IMR-90 (cell line): ENCODE measurements around the gene EPB41L4A. TPM values are rescaled to one million over a fixed set of nuclear protein-coding genes. Genes with fewer than 3 reads are reported as not detected.

Source experiments
- ATAC-seq: fragments of 200-7000 bp; cut with Tn5 transposase; 2 replicates; pipeline ENCODE4 v1.9.1; 2020; ENCODE audit warnings: low read depth, mild to moderate bottlenecking, moderate library complexity
- BruUV-seq: library from RNA; stranded (reverse); fragments of 400-500 nt; replicated peaks from 2 replicates; lab custom pipeline; 2021; lab: Mats Ljungman, UMichigan
- CTCF ChIA-PET: fragments of 300-600 bp; formaldehyde crosslinking; extraction: SDS; loops from one replicate; lab custom pipeline; 2021; ENCODE audit warnings: antibody characterized with exemption; lab: Yijun Ruan, JAX
- POLR2A ChIA-PET: fragments of 300-600 bp; sonication (Branson Sonifier 250); formaldehyde crosslinking; loops from one replicate; lab custom pipeline; 2022; ENCODE audit warnings: antibody characterized with exemption; ENCODE audit not compliant: unreplicated experiment; lab: Charles Lee
- DNase-seq: peaks from one replicate; pipeline ENCODE4 v3.0.0; 2013
- H2AFZ ChIP-seq: replicated peaks from 2 replicates; pipeline ENCODE3; 2013; ENCODE audit warnings: low read length, mild to moderate bottlenecking; ENCODE audit not compliant: poor library complexity
- H2AK5ac ChIP-seq: 2 replicates; pipeline ENCODE4 v1.6.1; 2013; ENCODE audit warnings: low read depth, low read length, inconsistent platforms
- H2AK9ac ChIP-seq: replicated peaks from 2 replicates; pipeline ENCODE3; 2013; ENCODE audit warnings: mild to moderate bottlenecking, low read depth, low read length, moderate library complexity; ENCODE audit not compliant: poor library complexity
- H2BK120ac ChIP-seq: 2 replicates; pipeline ENCODE4 v1.6.1; 2013; ENCODE audit warnings: low read depth, low read length, inconsistent platforms
- H2BK15ac ChIP-seq: 3 replicates; pipeline ENCODE4 v1.6.1; 2013; ENCODE audit warnings: low read depth, low read length, inconsistent platforms
- H2BK20ac ChIP-seq: 2 replicates; pipeline ENCODE4 v1.6.1; 2013; ENCODE audit warnings: low read depth, mild to moderate bottlenecking, inconsistent platforms, low read length, moderate library complexity
- H2BK5ac ChIP-seq: 2 replicates; pipeline ENCODE4 v1.6.1; 2013; ENCODE audit warnings: mild to moderate bottlenecking, low read depth, low read length, inconsistent platforms; ENCODE audit not compliant: poor library complexity, severe bottlenecking
- H3K14ac ChIP-seq: replicated peaks from 2 replicates; pipeline ENCODE4 v1.6.1; 2013; ENCODE audit warnings: low read depth, low read length, inconsistent platforms
- H3K18ac ChIP-seq: 2 replicates; pipeline ENCODE4 v1.6.1; 2013; ENCODE audit warnings: low read depth, low read length, control low read depth
- H3K23ac ChIP-seq: 2 replicates; pipeline ENCODE4 v1.6.1; 2013; ENCODE audit warnings: low read depth, low read length, inconsistent platforms
- H3K27ac ChIP-seq: 2 replicates; pipeline ENCODE4 v1.5.1; 2013; ENCODE audit warnings: mild to moderate bottlenecking, control low read depth, low read length; ENCODE audit not compliant: insufficient read depth
- H3K27me3 ChIP-seq: 2 replicates; pipeline ENCODE4 v1.6.1; 2013; ENCODE audit warnings: low read length; ENCODE audit not compliant: control insufficient read depth, insufficient read depth
- H3K36me3 ChIP-seq: 2 replicates; pipeline ENCODE4 v1.6.1; 2013; ENCODE audit warnings: low read length, mixed read lengths; ENCODE audit not compliant: control insufficient read depth, insufficient read depth
- H3K4ac ChIP-seq: 2 replicates; pipeline ENCODE4 v1.6.1; 2013; ENCODE audit warnings: low read depth, low read length, inconsistent platforms
- H3K4me1 ChIP-seq: 2 replicates; pipeline ENCODE4 v1.6.1; 2013; ENCODE audit warnings: low read length, mixed read lengths; ENCODE audit not compliant: control insufficient read depth, insufficient read depth
- H3K4me2 ChIP-seq: 2 replicates; pipeline ENCODE4 v1.6.1; 2013; ENCODE audit warnings: low read depth, mild to moderate bottlenecking, control low read depth, low read length, moderate library complexity
- H3K4me3 ChIP-seq: 2 replicates; pipeline ENCODE4 v1.5.1; 2013; ENCODE audit warnings: low read depth, mild to moderate bottlenecking, control low read depth, low read length, moderate library complexity; ENCODE audit not compliant: insufficient read depth
- H3K56ac ChIP-seq: 2 replicates; pipeline ENCODE4 v1.6.1; 2013; ENCODE audit warnings: low read length, inconsistent platforms; ENCODE audit not compliant: insufficient read depth; ENCODE audit errors: extremely low read depth
- H3K79me1 ChIP-seq, 2 experiments: 2 replicates each; pipeline ENCODE4 v1.6.1; 2013; ENCODE audit warnings: low read length in 2 of 2, inconsistent platforms in 1 of 2, low read depth in 1 of 2
- H3K9ac ChIP-seq: 2 replicates; pipeline ENCODE4 v1.6.1; 2013; ENCODE audit warnings: low read depth, low read length, control low read depth
- H3K9me1 ChIP-seq: 2 replicates; pipeline ENCODE4 v1.6.1; 2013; ENCODE audit warnings: low read length, inconsistent platforms; ENCODE audit not compliant: insufficient read depth
- H3K9me3 ChIP-seq: 2 replicates; pipeline ENCODE4 v1.6.1; 2013; ENCODE audit warnings: low read length; ENCODE audit not compliant: control insufficient read depth, insufficient read depth
- H4K20me1 ChIP-seq: 2 replicates; pipeline ENCODE4 v1.6.1; 2013; ENCODE audit warnings: low read length, inconsistent platforms; ENCODE audit not compliant: insufficient read depth
- H4K5ac ChIP-seq: 2 replicates; pipeline ENCODE4 v1.6.1; 2013; ENCODE audit warnings: mild to moderate bottlenecking, low read depth, low read length, control low read depth
- H4K8ac ChIP-seq, 2 experiments: 2 replicates each; pipeline ENCODE4 v1.6.1; 2013; ENCODE audit warnings: low read depth in 2 of 2, low read length in 2 of 2, control low read depth in 1 of 2, inconsistent platforms in 1 of 2
- H4K91ac ChIP-seq: 2 replicates; pipeline ENCODE4 v1.6.1; 2013; ENCODE audit warnings: low read depth, low read length, inconsistent platforms; ENCODE audit not compliant: insufficient read depth
- BHLHE40 ChIP-seq: fragments of 150-350 bp; IDR thresholded peaks from 2 replicates; pipeline ENCODE4 v1.6.1; 2016; ENCODE audit warnings: mild to moderate bottlenecking, low read depth, low read length
- CHD1 ChIP-seq: IDR thresholded peaks from 2 replicates; pipeline ENCODE4 v1.6.1; 2012; ENCODE audit warnings: low read depth, low read length, improper control_type of control experiment
- CTCF ChIP-seq: conservative IDR thresholded peaks from 2 replicates; pipeline ENCODE4 v1.5.1; 2012; ENCODE audit warnings: mild to moderate bottlenecking, low read depth, low read length, improper control_type of control experiment
- ELK1 ChIP-seq: fragments of 150-350 bp; IDR thresholded peaks from 2 replicates; pipeline ENCODE4 v1.6.1; 2016; ENCODE audit warnings: low read depth, mild to moderate bottlenecking, low read length, moderate library complexity, borderline replicate concordance
- FOS ChIP-seq: fragments of 150-350 bp; IDR thresholded peaks from 2 replicates; pipeline ENCODE4 v1.6.1; 2016; ENCODE audit warnings: low read depth, low read length
- MAFK ChIP-seq: IDR thresholded peaks from 2 replicates; pipeline ENCODE4 v1.6.1; 2012; ENCODE audit warnings: low read depth, low read length, improper control_type of control experiment
- MAZ ChIP-seq: IDR thresholded peaks from 2 replicates; pipeline ENCODE4 v1.6.1; 2012; ENCODE audit warnings: low read depth, mild to moderate bottlenecking, low read length, improper control_type of control experiment, moderate library complexity, borderline replicate concordance
- MXI1 ChIP-seq: IDR thresholded peaks from 2 replicates; pipeline ENCODE4 v1.6.1; 2012; ENCODE audit warnings: low read depth, mild to moderate bottlenecking, low read length, moderate library complexity, borderline replicate concordance
- NFE2L2 ChIP-seq: fragments of 150-350 bp; IDR thresholded peaks from 2 replicates; pipeline ENCODE4 v1.6.1; 2016; ENCODE audit warnings: low read depth, mild to moderate bottlenecking, low read length
- RAD21 ChIP-seq: IDR thresholded peaks from 2 replicates; pipeline ENCODE4 v1.6.1; 2012; ENCODE audit warnings: low read length, improper control_type of control experiment
- RFX5 ChIP-seq: IDR thresholded peaks from 2 replicates; pipeline ENCODE4 v1.8.0; 2012; ENCODE audit warnings: low read depth, mild to moderate bottlenecking, low read length, moderate library complexity
- SMC3 ChIP-seq: fragments of 150-350 bp; IDR thresholded peaks from 2 replicates; pipeline ENCODE4 v1.6.1; 2016; ENCODE audit warnings: low read depth, mild to moderate bottlenecking, antibody characterized with exemption, low read length, moderate library complexity
- USF2 ChIP-seq: fragments of 150-350 bp; IDR thresholded peaks from 2 replicates; pipeline ENCODE4 v1.6.1; 2017; ENCODE audit warnings: mild to moderate bottlenecking, antibody characterized with exemption, low read length, low read depth
- dilution Hi-C: fragments of 300-500 bp; cut with HindIII; formaldehyde crosslinking; loops from one replicate; pipeline ENCODE4 v1.14.3; 2018; ENCODE audit warnings: low sequenced_read_pairs; ENCODE audit not compliant: unreplicated experiment
- in situ Hi-C: fragments of 300-500 bp; cut with MboI; formaldehyde crosslinking; loops from 3 replicates; pipeline ENCODE4 v1.14.3; 2019; ENCODE audit warnings: low sequenced_read_pairs, inconsistent platforms, mixed read lengths
- intact Hi-C: fragments of 100-400 bp; cut with micrococcal nuclease; formaldehyde crosslinking; loops from 2 replicates; pipeline ENCODE4 v1.10.0; 2022
- polyA plus RNA-seq, 3 experiments: library from polyadenylated mRNA; depleted of rRNA; stranded (reverse); fragments of >200 nt; gene quantifications; 2 replicates each; pipeline ENCODE4 v1.2.3, GENCODE V29; 2012; ENCODE audit warnings: low replicate concordance in 1 of 3
- total RNA-seq: library from RNA; depleted of rRNA; stranded (reverse); fragments of >200 nt; gene quantifications from 2 replicates; pipeline ENCODE4 v1.2.3, GENCODE V29; 2012

The EPB41L4A gene
- total and polyA plus RNA-seq, 2 of the 4 experiments (the other 2 are of a cell fraction): under 0.01 to 0.02 TPM

- Histone ChIP-seq H4K91ac (no peak overlapping the region), H3K79me1 (no peaks in the 10 kb centered on the region), H3K9me3 (no peaks in the 10 kb centered on the region), H2BK15ac (no peak overlapping the region), H3K4me3 (no peak overlapping the region), H3K4me2 (no peak overlapping the region), H2AK9ac (no peak overlapping the region), H3K23ac (no peak overlapping the region), H3K4me1 (no peaks in the 10 kb centered on the region), H3K9ac (no peak overlapping the region), H3K14ac (no peak overlapping the region), H2AFZ (no peak overlapping the region), H4K5ac (no peak overlapping the region), H2BK5ac (no peak overlapping the region), H3K36me3 (no peaks in the 10 kb centered on the region), H2BK120ac (no peak overlapping the region), H3K27ac (no peak overlapping the region), H3K9me1 (no peaks in the 10 kb centered on the region), H3K56ac (no peak overlapping the region), H3K27me3 (no peaks in the 10 kb centered on the region), H2AK5ac (no peak overlapping the region), H4K20me1 (no peaks in the 10 kb centered on the region), H2BK20ac (no peak overlapping the region), H3K4ac (no peak overlapping the region), H4K8ac (no peak overlapping the region), H3K18ac (no peak overlapping the region)
- ChIA-PET CTCF (no interaction called here), POLR2A (no interaction called here)
- TF ChIP-seq MXI1 (no peak), NFE2L2 (no peak), CHD1 (no peak), BHLHE40 (no peak), RFX5 (no peak), ELK1 (no peak), SMC3 (no peak), MAZ (no peak), CTCF (no peak), FOS (no peak), USF2 (no peak), MAFK (no peak), RAD21 (no peak)
- DNase-seq: no peak
- BruUV-seq: no TSS peak
- intact Hi-C loops (no loop called here), dilution Hi-C loops (no loop called here), in situ Hi-C loops (no loop called here)
- ATAC-seq: no peak
Observed at GRCh38 chr5:112247960-112248359, 171.1 kb downstream of the EPB41L4A start.
